Adrenal gland (tissue), 5 donors: ENCODE measurements around the gene OR11H7.

Source experiments
- CTCF ChIP-seq, 6 experiments: fragments of 450-650 bp in 4 of 6; fragments of 200-600 bp in 2 of 6; sonication (generic) in 1 of 6; IDR thresholded peaks; 1 replicate in 5 of 6; 2 replicates in 1 of 6; pipeline versions ENCODE4 v1.5.1 to v1.8.0; 2016 to 2021; ENCODE audit warnings: antibody characterized with exemption in 6 of 6, mild to moderate bottlenecking in 2 of 6, moderate library complexity in 1 of 6
- POLR2A ChIP-seq, 2 donors: fragments of 450-650 bp; IDR thresholded peaks; one replicate each; pipeline ENCODE4 v1.6.1; 2017; ENCODE audit warnings: antibody characterized with exemption in 2 of 2, mild to moderate bottlenecking in 2 of 2, moderate library complexity in 1 of 2
- donor health status: DM: no; HTN: no; CAD: no.

DNA sequence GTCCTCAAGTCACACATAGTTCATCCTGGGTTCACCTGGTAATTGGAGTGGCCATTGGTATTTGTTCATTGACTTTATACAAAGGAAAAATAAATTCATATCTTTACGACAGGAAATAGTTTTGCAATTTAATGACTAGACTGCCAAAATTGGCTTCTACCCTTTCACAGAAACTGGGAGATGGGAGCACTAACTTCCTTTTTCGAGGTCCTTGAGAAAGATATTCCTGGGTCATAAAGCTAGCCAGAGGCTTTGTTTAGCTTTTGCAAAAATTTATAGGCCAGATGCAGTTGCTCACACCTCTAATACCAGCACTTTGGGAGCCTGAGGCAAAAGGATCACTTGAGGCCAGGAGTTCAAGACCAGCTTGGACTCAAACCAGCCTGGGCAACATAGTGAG lies 48.3 kb upstream of the OR11H7 start:
- TF ChIP-seq CTCF (IDR thresholded peaks at IDR 0.05) (no peak), POLR2A (IDR thresholded peaks at IDR 0.05) (no peak)
